Activated T-helper 2 cell treated with anti-CD3 and anti-CD28 coated beads, Interferon-gamma antibody, Interleukin-2, Interleukin-4, amounts not matched to agents 10 μg/mL and 5 μg/mL and 100 μg/mL, durations not matched to agents 14 hours and 24 hours and 36 hours (primary cell): ENCODE data around the gene H2BW2. TPM values are rescaled to one million over a fixed set of nuclear protein-coding genes. Genes with fewer than 3 reads are reported as not detected.
"Not testable (repeated sequence)": the region's sequence is repeated elsewhere in the genome, so short reads cannot be mapped to it uniquely, and the experiment has no call there.

ENCODE experiments used
- DNase-seq: peaks from one replicate; pipeline ENCODE4 v3.0.0; 2021; ENCODE audit warnings: low spot score
- H3K27ac Mint-ChIP-seq: one replicate; pipeline ENCODE4 v1.8.0; 2021; ENCODE audit warnings: mixed read lengths
- H3K27me3 Mint-ChIP-seq: one replicate; pipeline ENCODE4 v1.8.0; 2021; ENCODE audit warnings: low read depth, mixed read lengths
- H3K36me3 Mint-ChIP-seq: one replicate; pipeline ENCODE4 v1.8.0; 2021; ENCODE audit warnings: low read depth, mixed read lengths
- H3K4me1 Mint-ChIP-seq: one replicate; pipeline ENCODE4 v1.8.0; 2021; ENCODE audit warnings: low read depth, mixed read lengths
- H3K4me3 Mint-ChIP-seq: one replicate; pipeline ENCODE4 v1.8.0; 2021; ENCODE audit warnings: low read depth, mild to moderate bottlenecking, moderate library complexity, mixed read lengths
- H3K9me3 Mint-ChIP-seq: one replicate; pipeline ENCODE4 v1.8.0; 2021; ENCODE audit warnings: mixed read lengths
- intact Hi-C: fragments of 100-400 bp; cut with micrococcal nuclease; formaldehyde crosslinking; loops from one replicate; pipeline ENCODE4 v1.15.1; 2023
- total RNA-seq: library from RNA; stranded (reverse); gene quantifications from 2 replicates; pipeline ENCODE4 v1.2.3, GENCODE V29; 2022

The H2BW2 gene
- total RNA-seq, 1 donor from 2014 or later = not detected

DNA sequence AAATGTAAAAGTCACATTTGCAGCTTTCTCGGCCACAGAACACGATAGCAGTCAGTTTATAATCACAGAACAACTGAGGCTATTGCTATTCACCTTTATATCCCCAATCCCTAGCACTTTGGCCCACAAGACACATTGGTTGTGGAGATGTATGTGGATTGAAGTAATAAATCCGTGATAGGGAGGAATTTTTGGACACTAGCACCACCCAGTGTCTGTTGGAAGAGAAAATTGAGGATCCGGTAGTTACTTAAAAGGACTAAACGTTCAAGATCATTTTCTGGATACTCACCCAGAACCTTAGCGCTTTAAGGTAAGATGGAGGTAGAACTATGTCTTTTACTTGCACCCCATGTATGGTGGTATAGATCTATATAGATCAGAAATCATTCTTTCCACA, 38.1 kb downstream of the H2BW2 start:
- H3K4me1 Mint-ChIP-seq, H3K9me3 Mint-ChIP-seq, H3K27me3 Mint-ChIP-seq, intact Hi-C loops, H3K36me3 Mint-ChIP-seq, H3K4me3 Mint-ChIP-seq, H3K27ac Mint-ChIP-seq, DNase-seq: not testable (repeated sequence)

DNA sequence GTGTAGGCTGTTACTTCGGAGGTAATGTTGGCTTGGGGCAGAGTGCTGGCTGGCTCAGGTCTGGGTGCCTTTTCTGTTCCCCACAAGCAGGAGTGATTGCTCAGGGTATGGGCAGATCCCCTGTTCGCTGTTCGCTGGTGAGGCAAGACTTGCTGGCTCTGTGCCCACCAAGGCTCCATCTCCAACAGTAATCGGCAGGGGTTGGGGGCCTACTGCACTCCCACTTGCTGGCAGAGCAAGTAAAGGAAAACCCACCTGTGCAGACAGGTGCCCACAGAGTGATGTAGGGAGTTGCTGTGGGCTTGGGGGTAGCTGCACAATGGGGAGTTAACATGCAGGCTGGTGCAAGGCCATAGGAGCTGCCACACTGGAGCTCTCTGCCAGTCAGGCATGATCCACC, 44.3 kb downstream of the H2BW2 start:
- H3K4me1 Mint-ChIP-seq = no peaks in the 10 kb centered on the region
- no peak for DNase-seq
- no peak overlapping the region for H3K4me3 Mint-ChIP-seq
- intact Hi-C loops = no loop called here
- H3K27ac Mint-ChIP-seq = no peak overlapping the region
- no peaks in the 10 kb centered on the region for H3K36me3 Mint-ChIP-seq
- H3K9me3 Mint-ChIP-seq = no peaks in the 10 kb centered on the region
- H3K27me3 Mint-ChIP-seq = no peaks in the 10 kb centered on the region

DNA sequence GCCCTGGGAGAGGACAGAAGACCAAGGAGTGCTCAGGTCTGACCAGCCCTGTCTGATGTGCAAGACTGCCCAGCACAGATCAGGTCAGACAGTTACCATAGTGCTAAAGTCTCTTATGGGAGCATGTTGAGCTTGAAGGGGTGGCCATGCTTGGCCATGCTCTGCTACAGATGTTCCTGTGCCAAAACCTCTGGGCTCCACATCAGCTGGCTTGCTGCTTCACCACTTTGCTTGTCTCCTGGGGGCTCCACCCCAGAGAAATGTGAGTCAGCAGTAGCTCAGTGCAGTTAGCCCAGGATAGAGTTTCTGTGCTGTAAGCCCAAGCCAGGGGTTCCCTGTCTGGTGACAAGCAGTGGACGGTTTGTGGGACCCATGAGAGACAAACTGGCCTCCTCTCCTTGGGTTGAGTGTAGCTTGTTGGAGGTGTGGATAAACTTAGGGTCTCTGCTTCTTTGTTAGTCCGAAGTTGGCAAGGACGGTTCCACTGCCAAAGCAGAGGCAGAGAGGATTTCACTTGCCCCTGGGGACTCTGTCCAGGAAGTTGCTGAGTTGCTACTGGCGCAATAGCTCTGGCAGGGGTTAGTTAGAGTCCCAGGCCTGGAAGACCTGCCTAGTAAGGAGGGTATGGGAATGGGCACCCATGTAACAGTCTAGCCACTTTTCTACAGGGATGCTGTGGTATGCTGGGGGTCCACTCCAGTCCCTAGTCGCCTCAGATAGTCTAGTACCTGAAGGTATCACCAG, 45.0 kb downstream of the H2BW2 start:
- no peak for DNase-seq
- no peaks in the 10 kb centered on the region for H3K9me3 Mint-ChIP-seq
- intact Hi-C loops = no loop called here
- H3K4me3 Mint-ChIP-seq = no peak overlapping the region
- H3K27ac Mint-ChIP-seq = no peak overlapping the region
- H3K4me1 Mint-ChIP-seq = no peaks in the 10 kb centered on the region
- no peaks in the 10 kb centered on the region for H3K27me3 Mint-ChIP-seq
- H3K36me3 Mint-ChIP-seq = no peaks in the 10 kb centered on the region

DNA sequence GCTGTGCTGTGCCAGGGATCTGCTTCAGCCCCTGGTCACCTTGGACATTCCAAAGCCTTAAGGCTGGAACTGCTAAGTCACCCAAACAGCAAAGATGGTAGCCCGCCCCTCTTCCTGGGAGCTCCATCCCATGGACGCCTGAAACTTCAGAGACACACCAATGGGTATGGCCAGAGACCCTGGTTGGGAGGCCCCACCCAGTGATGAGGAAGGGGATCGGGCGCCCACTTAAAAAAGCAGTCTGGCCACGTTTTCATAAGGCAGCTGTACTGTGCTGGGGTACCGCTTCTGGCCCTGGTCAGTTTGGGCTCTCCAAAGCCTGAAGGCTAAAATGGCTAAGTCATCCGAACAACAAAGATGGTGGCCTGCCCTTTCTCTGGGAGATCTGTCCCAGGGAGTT, 45.7 kb downstream of the H2BW2 start:
- H3K4me1 Mint-ChIP-seq = no peaks in the 10 kb centered on the region
- intact Hi-C loops = no loop called here
- H3K36me3 Mint-ChIP-seq = no peaks in the 10 kb centered on the region
- DNase-seq = no peak
- H3K27me3 Mint-ChIP-seq = no peaks in the 10 kb centered on the region
- H3K27ac Mint-ChIP-seq = no peak overlapping the region
- H3K9me3 Mint-ChIP-seq = no peaks in the 10 kb centered on the region
- H3K4me3 Mint-ChIP-seq = no peak overlapping the region

DNA sequence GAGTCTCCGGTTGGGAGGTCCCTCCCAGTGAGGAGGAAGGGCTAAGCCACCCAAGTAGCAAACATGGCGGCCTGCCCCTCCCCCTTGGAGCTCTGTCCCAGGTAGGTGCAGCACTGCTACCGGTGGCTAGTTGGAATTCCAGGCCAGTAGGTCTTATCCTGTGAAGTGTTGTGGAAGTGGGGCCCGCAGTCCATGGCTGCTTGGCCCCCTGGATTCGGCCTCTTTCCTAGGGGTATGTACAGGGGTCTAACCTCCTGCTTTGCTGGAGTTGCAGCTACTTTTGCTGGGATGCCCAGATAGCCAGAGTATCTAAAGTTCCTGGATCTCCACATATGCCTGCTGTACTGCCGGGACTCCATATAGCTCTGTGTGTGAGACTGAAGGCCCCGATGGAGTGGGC, 46.2 kb downstream of the H2BW2 start:
- Mint-ChIP-seq H3K36me3 (no peaks in the 10 kb centered on the region), H3K27ac (no peak overlapping the region), H3K4me3 (no peak overlapping the region), H3K9me3 (no peaks in the 10 kb centered on the region), H3K27me3 (no peaks in the 10 kb centered on the region), H3K4me1 (no peaks in the 10 kb centered on the region)
- no peak for DNase-seq
- intact Hi-C loops = no loop called here

Other genes starting within 250 kb of the H2BW2 start
- gene RAB9B, start 207.7 kb upstream of the H2BW2 start, total RNA-seq = 0.55 and 0.62 TPM in 2 replicates
- 7.7 and 7.9 TPM in 2 replicates for gene TMSB15B, start 77.3 kb upstream of the H2BW2 start, total RNA-seq
- gene H2BW1, start 26.2 kb upstream of the H2BW2 start, total RNA-seq = not detected in 2 replicates
- gene TMSB15C, start 36.3 kb downstream of the H2BW2 start, total RNA-seq = 3.3 and 4.7 TPM in 2 replicates
- gene ZCCHC18, start 72.6 kb downstream of the H2BW2 start, total RNA-seq = 0.39 and 0.69 TPM in 2 replicates
- 4.1 and 4.3 TPM in 2 replicates for gene SLC25A53, start 117.1 kb downstream of the H2BW2 start, total RNA-seq
- gene FAM199X, start 126.5 kb downstream of the H2BW2 start, total RNA-seq = 10.9 and 11.9 TPM in 2 replicates
- 0.11 and 0.34 TPM in 2 replicates for gene ESX1, start 215.0 kb downstream of the H2BW2 start, total RNA-seq